ENCODE measurements around the gene AGBL3.

AGBL3 gene

DNA sequence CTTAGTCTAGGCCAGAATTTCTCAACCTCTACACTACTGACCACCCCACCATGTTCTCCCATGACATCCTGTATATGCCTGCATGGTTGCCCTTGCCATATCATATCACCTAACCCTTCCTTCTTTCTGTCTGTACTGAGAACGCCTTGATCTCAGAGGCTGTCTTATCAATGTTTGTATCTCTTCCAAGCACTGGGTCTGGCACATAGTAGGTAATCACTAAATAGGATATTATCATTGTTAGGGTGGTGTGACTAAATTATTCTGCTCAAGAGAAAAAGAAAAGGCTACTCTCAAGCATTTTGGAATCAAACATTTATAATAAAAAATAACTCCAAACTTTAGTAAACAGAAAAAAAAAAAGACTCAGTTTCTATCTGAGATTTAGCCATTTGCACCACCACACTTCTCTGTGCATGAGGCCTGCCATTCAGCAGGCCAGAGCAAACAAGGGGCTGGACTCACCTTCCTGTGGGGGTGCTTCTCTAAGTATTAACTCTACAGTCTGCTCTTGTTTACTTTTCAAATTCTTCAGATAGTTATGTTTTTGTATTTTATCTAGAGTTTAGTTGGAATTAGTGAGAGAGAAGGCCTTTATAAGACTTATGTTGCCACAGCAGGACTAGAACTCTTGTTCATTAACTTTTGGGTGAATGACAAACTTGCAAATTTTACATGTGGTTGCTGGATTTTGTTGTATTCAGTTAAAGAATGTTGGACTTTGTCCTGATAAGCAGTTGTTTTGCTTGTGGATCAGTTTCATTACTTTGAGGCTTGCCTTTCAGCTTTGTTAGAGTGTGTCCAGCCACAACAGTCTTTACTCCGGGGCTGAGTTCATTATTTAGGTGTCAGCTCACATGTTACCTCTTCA lies 5.4 kb downstream of the AGBL3 start:
- TF ChIP-seq, protein P1, sequence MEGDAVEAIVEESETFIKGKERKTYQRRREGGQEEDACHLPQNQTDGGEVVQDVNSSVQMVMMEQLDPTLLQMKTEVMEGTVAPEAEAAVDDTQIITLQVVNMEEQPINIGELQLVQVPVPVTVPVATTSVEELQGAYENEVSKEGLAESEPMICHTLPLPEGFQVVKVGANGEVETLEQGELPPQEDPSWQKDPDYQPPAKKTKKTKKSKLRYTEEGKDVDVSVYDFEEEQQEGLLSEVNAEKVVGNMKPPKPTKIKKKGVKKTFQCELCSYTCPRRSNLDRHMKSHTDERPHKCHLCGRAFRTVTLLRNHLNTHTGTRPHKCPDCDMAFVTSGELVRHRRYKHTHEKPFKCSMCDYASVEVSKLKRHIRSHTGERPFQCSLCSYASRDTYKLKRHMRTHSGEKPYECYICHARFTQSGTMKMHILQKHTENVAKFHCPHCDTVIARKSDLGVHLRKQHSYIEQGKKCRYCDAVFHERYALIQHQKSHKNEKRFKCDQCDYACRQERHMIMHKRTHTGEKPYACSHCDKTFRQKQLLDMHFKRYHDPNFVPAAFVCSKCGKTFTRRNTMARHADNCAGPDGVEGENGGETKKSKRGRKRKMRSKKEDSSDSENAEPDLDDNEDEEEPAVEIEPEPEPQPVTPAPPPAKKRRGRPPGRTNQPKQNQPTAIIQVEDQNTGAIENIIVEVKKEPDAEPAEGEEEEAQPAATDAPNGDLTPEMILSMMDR (IDR thresholded peaks at IDR 0.05; ENCODE audit: low read depth, low read length, missing control alignments), result no peak
- no peak overlapping the region for H3K4me3 ChIP-seq (ENCODE audit: low read depth, low read length)

DNA sequence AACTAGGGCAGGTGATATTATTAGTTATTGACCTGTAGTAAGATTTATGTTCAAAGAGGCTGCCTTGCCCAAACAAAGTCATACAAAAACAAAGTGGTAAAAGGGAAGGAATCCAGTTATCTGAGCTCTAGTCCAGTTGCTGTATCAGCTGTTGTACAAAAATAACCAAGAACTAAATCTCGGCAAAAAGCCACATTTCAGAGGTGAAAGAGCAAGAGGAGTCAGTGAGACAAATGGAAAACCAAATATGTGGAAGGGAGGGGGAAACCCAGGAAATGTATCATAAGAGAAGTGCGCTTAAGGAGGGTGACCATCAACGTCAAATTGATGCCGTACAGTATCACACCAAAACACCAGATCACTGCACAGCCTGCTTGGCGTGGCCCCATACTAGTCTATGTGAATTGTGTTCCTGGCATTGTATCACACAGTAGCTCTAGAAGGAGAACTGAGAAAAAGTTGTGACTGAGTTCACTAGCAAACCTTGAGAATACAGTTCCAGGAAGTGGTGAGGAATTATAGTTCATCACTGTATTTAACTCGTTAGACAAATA lies 6.4 kb downstream of the AGBL3 start:
- TF ChIP-seq, protein P1 (IDR thresholded peaks at IDR 0.05; ENCODE audit: low read depth, low read length, missing control alignments), result no peak
- H3K4me3 ChIP-seq (ENCODE audit: low read depth, low read length), result no peak overlapping the region; the same call in 1 of the 2 replicates
- DNase-seq (ENCODE audit: low read depth), result peak; percentile 82

More for the DNA sequence above, 5.4 kb downstream of the AGBL3 start:
- DNase-seq (ENCODE audit: low read depth), result no peak

DNA sequence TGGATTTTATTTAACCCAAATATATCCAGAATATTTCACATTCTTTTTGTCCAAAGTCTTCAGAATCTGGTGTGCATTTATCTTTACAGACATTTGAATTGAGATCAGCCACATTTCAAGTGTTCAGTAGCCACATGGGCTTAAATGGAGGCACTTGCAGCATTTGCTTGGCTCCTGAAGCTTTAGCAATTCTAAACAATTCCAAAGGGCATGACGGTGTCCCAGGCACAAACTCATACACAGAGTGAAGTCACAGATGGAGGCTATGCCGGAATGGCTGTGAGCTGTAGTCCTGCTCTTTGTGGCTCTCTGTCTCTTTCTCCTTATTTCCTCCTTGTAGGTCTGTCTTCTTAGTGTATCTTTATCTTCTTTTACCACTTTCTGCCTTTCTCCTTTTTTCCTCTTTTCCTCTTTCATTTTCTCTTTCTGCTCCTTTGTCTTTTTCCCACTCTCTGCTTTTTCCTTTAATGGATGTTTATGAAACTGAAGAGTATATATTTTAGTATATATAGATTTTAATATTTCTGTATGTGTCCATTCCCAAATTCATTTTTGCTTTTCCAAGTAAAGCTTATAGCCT lies 7.7 kb downstream of the AGBL3 start:
- TF ChIP-seq, protein P1 (IDR thresholded peaks at IDR 0.05; ENCODE audit: low read depth, low read length, missing control alignments), result no peak
- H3K4me3 ChIP-seq (ENCODE audit: low read depth, low read length), result no peak overlapping the region
- no peak for DNase-seq (ENCODE audit: low read depth)

DNA sequence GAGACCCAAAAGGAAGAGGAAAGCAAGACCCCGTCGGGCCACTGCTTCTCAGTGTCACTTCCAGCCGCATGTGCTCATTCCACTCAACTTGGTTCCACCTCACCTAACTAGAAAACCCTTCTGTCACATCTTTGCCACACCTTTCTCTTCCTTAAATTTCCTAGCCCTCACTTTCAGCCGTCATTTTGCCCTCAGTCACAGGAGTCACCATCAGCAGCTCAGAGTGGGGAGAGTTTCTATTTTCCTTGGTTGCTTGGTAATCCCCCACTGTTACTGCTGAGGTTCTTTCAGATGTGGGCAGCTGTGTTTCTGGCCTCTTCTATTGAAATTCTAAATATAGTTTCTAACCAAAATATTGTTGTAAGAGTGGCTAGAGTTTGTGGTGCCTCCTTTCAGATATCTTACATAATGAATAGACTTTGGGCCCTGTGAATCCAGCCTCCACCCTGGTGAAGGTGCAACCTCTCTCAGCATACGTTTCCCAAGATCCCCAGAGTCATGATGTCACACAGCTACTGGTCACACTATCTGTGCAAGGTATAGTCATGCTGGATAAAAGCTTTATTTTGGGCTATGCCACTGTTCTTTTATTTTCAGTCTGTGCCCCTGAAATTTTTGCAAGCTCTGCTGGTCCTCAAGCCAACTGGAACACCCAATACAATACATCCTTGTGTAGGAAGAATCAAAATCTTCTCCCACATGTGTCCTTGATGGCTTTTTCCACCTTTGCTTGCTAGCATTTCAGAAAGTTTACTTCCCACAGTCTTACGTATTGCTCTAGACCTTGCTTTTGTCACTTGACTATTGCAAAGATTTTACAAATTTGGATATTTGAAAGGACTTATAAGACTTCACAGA lies 9.2 kb downstream of the AGBL3 start:
- peak; percentile 57 for DNase-seq (ENCODE audit: low read depth)
- TF ChIP-seq, protein P1 (IDR thresholded peaks at IDR 0.05; ENCODE audit: low read depth, low read length, missing control alignments), result no peak
- no peak overlapping the region; the same call in 1 of the 2 replicates for H3K4me3 ChIP-seq (ENCODE audit: low read depth, low read length)

DNA sequence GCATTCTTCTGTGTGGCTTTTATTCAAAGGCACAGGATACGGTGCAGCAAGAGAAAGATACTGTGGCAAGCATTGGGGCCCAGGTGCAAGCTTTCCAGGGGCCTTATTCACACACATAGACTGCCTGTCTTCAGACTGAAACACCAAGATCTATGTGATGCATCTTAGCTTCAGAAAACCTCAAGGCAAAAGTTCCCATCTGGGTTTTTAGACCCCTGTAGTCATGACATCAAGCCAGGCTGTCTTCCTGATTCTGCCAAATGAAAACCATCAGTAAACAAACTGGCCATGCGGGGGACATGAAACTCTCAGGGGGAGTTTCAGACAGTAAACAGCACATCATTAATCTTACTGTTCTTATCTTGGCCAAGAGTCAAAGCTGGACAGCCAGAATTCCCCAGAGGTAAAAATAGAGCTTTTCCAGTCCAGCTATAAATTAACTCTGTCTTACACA lies 9.8 kb downstream of the AGBL3 start:
- H3K4me3 ChIP-seq (ENCODE audit: low read depth, low read length), result no peak overlapping the region; the same call in 1 of the 2 replicates
- DNase-seq (ENCODE audit: low read depth), result peak; percentile 76

More for the DNA sequence above, 9.8 kb downstream of the AGBL3 start:
- TF ChIP-seq, protein P1 (IDR thresholded peaks at IDR 0.05; ENCODE audit: low read depth, low read length, missing control alignments), result no peak

Data from GM12864 (cell line).